Panc1 (cell line): ENCODE results near the gene CCDC77.

Experiments
- CTCF ChIP-seq: fragments of 450-650 bp; IDR thresholded peaks from 2 replicates; pipeline ENCODE4 v1.5.1; 2017; ENCODE audit warnings: mild to moderate bottlenecking
- POLR2AphosphoS5 ChIP-seq: IDR thresholded peaks from 2 replicates; pipeline ENCODE4 v1.6.1; 2012; ENCODE audit warnings: mild to moderate bottlenecking, low read depth, low read length, moderate library complexity
- REST ChIP-seq, 2 experiments: IDR thresholded peaks; 2 replicates each; pipeline ENCODE4 v1.6.1; 2011 to 2012; ENCODE audit warnings: low read depth in 2 of 2, control low read depth in 1 of 2, low read length in 1 of 2, mild to moderate bottlenecking in 1 of 2, moderate library complexity in 1 of 2; ENCODE audit not compliant: insufficient read depth in 1 of 2

GRCh38 chr12:402029-402389 lies 565 bp downstream of the CCDC77 start:
- TF ChIP-seq CTCF = no peak
- no peak for TF ChIP-seq POLR2AphosphoS5
- no peak for TF ChIP-seq REST (IDR thresholded peaks at IDR 0.05; ENCODE audit: insufficient read depth in 1 of 2, low read depth in 2 of 2, low read length in 1 of 2)
